ENCODE results near the gene PIP4K2A.
"Not testable (repeated sequence)": the region's sequence is repeated elsewhere in the genome, so short reads cannot be mapped to it uniquely, and the experiment has no call there.

Gene PIP4K2A

DNA sequence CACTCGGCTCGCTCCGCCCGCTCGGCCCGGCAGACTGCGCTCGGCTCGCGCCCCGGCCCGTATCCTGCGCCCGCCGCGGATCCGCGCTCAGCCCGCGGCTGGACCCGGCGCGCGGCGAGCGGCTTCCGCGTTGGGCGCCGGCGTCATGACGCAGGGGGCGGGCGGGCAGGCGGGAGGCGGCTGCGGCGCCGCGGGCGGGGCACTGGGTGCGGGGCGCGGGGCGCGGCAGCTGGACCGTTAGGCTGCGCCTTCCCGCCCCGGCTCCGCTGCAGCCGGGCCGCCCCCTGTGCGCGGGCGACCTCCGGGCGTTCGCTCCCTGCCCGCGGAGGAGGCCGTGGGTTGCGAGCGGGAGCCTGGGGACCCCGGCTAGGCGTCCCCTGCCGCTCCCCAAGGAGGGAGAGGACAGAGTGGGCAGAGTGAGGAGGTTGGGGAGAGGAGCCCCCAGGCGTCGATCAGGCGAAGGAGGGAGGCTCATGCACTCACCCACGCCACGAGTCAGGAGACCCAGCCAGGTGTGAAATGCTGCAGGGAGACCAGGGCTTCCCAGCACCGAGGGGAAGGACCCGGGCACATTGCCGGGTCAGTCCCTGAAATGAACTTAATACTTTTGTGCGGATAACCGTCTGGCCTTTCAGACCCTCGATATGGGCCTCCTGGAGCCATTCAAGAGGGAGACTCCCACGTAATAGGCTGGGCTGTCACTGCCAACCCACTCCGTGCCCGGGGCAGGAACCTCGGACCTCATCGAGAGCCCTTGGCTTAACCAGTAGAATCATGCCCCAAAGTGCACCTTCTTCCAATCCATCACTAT, at the start of gene PIP4K2A:
Gene PIP4K2A, minus strand, starts transcription at position 100 of the 811 bp plus-strand sequence. CDS start 252 bp downstream, outside the sequence.
- DNase-seq, result peak; percentile 18

DNA sequence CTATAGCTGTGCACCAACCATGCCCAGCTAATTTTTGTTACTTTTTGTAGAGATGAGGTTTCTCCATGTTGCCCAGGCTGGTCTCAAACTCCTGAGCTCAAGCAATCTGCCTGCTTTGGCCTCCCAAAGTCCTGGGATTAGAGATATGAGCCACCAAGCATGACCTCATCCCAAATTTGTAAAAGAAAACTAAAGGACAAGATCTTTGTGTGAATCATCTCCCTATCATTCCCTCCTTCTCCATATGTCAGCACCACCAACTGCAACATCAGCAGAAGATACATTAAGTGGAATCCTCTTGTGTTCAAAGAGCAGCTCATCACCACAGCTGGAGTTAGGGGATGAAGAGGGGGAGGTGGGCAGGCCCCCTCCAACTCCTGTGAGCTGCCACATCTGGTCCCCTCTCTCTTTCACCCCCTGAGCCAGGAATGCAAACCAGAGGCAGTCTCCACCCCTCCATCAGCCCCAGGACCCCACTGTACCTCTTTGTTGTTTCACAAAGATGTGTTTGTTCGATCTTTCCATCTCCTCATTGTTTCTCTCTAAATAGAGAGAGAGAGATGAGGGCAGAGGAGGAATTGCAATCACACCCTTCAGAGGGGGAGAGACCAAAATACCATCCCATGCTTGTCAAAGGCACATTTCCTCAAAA, 47.3 kb upstream of the PIP4K2A start:
- DNase-seq, result no peak

DNA sequence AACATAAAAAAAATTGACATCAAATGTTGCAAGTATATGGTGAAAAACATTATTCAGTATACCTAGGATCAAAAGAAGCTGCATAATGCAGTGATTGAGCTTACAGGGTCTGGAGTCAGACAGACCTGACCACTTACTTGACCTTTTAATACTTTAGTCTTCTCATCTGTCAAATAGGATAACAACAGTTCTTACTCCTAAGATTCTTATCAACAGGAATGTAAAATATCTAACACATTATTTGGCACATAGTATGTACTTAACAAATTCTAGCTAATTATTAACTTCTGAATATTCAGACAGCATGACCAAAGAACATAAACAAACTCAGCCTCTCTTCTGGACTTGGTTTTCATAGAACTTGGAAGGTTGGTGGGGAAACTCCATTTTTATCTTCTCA, 45.6 kb upstream of the PIP4K2A start:
- DNase-seq, result no peak

DNA sequence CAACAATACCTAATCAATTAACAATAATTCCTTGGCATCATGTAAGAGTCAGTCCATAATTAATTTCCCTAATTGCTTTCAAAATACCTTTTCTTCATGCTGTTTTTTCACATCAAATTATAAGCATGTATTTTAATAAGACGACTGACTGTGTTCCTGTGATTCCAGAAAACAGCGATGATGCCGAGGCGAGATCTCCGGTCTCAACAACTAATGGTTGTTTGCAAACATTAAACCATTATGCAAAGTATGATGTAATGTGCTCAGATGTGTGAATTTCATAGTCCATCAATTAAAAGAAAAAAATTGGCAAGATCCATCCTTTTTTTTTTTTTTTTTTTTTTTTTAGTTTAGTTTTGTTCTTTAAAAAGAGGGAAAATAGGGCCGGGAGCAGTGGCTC, 44.5 kb upstream of the PIP4K2A start:
- DNase-seq, result no peak

DNA sequence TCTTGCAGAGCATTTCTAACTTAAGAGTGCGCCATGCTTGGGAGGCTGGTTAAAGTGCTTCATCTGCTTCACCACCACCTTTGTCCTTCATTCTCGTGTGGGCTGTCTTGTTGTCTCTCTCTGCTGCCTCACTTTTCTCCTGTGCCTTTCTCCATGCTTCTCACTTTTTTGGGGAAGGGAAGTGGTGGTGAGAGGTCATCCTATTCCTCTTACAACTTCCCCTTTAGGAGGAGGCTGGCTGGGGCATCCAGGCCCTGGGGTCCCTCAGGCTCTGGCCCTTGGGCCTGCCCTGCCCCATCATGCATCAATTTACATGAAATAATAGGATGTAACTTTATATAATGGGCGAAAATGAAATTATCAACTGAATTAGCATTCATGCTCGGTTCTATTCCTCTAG, 39.9 kb upstream of the PIP4K2A start:
- DNase-seq, result no peak

DNA sequence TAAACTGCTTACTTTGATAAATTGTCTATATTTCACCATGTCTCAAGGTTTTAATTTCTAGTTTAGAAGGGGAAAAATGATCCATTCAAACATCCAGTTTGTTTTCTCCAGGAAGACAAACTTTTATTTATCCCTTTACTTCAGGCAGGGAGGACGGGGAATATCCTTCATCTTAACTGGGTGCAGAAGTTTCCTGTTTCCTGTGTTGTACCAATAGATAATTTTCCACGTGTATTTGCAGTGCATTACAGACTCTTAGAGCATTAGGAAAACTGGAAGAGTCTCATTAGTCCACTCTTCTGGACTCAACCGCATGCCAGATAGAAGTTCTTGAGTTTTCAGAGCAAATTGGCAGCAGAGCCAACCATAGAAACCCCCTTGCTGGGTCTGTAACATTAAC, 39.4 kb upstream of the PIP4K2A start:
- DNase-seq, result no peak

DNA sequence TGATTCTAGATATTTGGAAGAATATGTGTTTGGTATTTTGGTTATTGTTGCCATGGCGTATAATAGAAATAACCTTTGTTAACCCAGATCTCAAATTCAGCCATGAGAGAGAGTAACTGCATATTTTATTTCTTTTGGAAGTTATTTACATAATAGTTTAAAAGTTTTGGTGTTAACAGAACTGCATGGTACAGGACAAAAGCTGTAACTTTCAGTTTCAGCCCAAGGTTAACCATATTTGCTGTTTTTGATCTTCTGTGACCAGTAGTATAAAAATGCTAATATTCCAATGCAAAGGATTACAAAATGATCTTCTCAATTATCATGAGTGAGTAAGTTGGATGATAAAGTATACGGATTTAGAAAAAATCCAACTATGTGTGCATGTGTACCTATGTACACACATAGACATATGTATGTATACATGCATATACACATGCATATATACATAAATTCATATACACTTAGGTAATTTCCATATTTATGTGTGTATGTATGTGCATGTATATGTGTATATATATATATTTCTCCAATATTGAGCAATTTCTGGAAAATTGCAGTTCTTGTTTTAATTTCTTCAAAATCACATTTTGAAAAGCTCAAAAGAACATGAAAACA, 38.0 kb upstream of the PIP4K2A start:
- no peak for DNase-seq

DNA sequence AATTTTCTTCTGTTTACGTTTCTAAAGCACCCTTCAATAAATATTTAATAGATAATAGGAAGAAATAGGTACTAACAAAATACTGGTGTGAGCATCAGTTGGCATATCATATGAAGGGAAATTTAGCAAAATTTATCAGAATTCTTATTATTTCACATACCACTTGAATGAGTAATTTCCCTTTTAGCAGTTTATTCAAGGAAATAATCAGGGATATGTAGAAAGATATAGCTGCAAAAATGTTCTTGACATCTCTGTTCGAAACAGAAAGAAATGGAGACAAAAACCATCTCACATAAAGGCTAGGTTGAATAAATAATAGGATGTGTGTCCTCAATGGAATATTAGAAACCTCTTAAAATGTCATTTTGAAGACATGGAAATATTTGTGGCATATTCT, 35.8 kb upstream of the PIP4K2A start:
- DNase-seq, result no peak

DNA sequence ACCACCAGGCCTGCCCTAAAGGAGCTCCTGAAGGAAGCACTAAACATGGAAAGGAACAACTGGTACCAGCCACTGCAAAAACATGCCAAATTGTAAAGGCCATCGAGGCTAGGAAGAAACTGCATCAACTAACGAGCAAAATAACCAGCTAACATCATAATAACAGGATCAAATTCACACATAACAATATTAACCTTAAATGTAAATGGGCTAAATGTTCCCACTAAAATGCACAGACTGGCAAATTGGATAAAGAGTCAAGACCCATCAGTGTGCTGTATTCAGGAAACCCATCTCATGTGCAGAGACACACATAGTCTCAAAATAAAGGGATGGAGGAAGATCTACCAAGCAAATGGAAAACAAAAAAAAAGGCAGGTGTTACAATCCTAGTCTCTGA, 30.5 kb upstream of the PIP4K2A start:
- not testable (repeated sequence) for DNase-seq

DNA sequence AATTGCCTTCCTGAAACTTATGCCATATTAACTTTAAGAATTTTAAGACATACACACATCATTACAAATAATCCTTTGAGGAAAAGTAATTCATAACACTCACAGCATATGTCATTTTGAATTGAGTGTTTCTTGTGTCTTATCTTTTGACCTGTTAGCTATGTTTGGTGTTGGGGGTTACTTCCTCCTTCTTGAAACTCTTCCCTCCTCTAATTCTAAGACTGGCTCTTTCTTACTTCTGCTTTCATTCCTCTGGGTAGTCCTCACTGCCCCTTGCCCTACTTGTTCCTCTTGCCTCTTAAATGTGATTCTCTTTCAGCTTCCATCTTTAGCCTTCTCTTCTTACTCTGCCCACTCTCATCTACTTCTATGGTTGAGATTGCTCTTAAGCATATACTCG, 28.3 kb upstream of the PIP4K2A start:
- DNase-seq, result no peak

DNA sequence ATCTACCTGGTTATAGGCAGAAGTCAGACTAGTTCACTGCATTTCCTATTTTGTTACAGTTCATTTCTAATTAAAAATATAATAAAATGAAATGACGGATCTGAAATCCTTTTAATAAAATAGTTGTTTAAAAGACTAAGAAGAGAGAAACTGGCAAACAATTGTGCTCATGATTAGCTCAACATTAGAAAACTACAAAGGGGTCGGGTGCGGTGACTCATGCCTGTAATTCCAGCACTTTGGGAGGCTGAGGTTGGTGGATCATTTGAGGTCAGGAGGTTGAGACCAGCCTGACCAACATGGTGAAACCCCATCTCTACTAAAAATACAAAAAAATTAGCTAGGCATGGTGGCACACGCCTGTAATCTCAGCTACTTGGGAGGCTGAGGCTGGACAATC, 27.3 kb upstream of the PIP4K2A start:
- not testable (repeated sequence) for DNase-seq

DNA sequence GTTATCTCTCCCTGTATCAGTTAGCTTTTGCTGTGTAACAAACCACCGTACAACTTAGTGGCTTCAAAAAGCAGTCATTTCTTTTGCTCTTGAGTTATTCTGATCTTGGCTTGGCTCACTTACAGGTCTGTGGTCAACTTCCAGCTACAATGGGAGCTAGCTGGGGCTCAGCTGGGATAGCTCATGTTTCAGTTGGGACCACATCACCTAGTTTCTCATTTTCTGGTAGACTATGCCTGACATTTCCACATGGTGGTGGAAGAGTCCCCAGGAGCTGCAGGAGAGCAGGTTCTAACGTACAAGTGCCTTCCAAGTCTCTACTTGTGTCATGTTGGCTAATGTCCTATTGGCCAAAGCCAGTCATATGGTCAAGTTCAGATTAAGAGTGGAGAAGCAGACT, 25.8 kb upstream of the PIP4K2A start:
- DNase-seq, result no peak

DNA sequence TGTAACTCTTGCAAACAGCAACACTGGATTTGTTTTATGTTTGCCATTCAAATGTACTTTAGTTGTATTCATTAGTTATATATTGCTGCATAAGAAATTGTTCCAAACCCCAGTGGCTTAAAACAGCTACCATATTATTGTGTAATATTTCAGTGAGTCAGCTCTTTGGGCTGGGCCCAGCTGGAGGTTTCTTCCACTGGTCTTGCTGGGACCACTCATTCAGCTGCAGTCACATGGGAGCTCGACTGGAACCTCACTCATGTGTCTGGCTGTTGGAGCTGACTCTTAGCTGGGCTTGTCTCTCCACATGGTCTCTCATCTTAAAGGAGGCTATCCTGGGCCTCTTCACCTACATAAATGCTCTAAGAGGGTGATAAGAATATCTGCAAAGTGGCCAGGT, 23.2 kb upstream of the PIP4K2A start:
- no peak for DNase-seq

DNA sequence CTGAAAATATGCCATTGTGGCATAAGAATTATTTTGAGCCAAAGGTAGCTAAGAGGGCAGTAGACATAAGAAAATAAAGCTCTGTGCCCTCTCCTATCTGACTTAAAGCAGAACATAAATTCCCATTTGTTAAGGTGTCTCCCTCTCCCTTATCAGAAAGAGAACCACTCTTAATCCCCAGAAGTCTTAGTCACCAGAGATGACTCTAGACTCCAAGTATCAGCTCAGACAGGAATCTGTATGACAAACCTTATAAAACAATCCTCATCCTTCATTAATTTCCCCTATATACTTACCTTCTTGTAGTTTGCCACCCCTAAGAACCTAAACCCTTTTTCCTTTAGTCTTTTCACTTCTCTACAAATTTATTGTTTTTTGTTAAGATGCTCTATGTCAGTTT, 21.8 kb upstream of the PIP4K2A start:
- DNase-seq, result no peak

DNA sequence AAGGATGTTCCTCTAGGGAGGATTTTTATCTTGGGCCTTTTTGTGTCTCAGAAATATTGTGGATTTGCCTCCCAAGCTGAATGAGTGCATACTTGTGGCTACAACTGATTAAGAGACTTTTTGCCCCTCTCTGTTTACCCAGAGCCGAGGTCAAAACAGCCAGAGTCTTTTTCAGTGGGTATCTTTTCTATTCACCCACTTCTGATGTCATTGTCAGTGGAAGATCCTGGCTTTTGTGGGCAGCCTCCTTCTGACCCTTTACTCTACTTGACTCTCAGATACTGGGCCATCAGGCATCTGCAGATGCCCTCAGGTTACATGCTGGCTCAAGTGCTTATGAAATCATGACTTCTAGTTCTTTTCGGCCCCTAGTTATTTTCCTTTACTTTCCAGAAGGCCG, 19.6 kb upstream of the PIP4K2A start:
- DNase-seq, result no peak

DNA sequence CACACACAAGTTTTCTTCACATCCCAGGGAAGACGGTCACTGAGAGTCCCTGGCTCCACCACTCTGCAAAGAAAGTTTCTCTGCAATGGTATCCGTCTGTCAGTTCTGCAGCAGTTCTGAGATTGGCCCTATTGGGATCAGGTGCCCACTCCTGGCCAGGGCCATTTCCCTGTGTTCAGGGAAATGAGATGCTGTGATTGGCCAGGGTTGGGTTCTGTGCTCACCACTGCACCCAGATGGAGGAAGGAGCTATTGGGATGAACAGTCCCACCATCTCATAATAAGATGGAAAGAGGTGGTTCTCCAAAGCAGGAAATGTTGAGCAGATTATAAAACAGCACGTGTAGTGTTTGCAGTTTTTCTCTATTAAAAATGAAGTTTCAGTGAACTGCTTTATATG, 13.3 kb upstream of the PIP4K2A start:
- no peak for DNase-seq

DNA sequence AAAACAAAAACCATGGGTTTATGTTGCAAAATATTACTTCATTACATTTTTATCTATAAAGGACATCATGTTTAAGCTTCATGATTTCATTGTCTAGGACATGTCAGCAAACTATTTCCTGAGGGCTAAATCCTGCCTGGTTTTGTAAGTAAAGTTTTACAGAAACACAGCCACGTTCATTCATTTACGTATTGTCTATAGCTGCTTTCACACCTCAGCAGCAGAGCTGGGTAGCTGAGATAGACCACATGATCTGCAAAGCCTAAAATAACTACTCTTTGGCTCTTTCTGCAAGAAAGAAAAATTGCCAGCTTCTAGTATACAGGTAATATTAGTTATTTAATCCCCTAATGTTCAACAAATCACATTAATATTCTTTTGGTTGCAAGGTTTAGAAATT, 12.7 kb upstream of the PIP4K2A start:
- DNase-seq, result no peak

DNA sequence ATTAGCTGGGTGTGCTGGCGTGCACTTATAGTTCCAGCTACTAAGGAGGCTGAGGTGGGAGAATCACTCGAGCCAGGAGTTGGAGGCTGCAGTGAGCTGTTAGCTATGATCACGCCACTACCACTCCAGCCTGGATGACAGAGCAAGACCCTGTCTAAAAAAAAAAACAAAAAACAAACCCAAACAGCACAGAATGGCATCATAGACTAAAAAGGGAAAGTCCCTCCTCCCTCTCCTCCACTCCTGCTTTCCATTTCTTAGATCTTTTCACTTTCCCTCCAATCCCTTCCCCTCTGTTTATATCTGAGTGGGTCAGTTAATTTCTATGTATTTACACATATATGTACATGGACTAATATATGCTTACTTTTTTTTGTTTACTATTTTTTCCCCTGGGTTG, 10.4 kb upstream of the PIP4K2A start:
- no peak for DNase-seq

DNA sequence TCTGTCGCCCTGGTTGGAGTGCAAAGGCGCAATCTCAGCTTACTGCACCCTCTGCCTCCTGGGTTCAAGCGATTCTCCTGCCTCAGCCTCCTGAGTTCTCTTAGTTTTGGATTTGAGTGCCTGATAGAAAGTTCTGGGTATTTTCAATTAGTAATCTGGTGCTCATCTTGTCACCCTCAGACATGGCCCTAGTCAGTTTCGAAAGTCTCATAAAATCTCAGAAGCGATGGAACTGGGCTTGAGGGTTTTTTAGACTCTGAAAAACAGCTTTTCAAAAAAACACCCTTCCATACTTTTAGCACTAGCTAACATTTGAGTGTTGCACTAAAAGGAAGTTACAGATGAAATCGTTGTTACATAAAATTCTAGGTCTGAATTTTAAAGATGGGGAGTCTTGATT, 9.4 kb upstream of the PIP4K2A start:
- no peak for DNase-seq

DNA sequence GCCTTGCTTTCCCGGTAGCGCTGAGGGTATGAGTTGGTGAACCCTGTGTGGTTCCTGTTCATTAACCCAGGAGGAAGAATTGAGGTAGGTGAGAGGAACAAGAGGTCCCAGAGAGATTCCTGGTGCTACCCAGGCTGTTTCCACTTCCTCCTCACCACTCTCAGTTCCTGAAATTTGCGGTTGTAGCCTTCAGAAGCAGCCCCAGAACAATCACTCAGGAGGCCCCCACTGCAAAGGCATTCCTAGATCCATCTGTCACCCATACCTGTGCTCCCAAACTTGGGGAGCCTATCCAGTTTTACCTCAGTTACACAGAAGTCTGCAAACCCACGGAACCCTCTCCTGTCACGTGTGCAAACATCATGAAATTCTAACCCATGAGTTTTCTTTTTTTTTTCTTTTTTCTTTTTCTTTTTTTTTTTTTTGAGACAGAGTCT, 9.0 kb upstream of the PIP4K2A start:
- no peak for DNase-seq

DNA sequence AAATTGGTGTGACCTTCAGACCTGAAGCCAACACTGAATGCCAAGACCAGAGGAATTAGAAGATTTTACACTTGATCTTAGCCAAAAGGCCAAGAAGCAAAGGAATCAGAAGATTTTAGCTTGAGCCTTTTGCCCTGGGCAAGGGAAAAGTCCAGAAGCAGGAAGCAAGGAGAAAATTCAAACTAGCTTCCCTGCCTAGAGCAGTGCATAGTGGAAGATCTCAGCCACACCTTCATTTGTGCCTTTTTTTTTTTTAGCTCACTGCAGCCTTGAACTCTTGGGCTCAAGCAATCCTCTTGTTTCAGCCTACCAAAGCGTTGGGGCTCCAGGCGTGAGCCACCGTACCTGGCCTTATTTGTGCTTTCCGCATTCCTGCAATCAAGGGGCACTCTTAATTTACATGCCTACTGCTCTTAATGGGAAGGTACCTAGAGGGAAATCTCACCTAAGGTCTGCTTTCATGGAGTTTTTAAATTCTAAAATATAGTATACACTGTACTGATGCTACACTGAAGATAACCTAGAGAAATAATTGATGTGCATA, 8.3 kb upstream of the PIP4K2A start:
- DNase-seq, result no peak

DNA sequence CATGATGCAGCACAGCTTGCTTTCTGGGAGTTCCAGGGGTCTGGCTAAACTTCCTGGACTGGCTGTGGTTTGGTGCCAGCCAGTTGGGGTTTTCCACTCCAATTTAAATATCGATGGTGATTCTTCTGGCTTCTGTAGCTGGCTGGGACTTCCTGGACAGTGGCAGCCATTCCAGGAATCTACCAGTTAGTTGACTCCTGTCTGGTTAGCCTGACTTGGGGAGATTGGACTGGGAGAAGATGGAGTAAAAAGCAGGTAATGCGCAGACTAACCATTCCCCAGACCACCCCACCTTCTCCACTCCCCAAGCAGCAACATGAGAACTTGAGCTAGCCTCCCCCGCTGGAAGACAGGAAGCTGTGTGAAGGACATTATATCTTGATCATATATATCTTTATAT, 6.3 kb upstream of the PIP4K2A start:
- DNase-seq, result no peak

DNA sequence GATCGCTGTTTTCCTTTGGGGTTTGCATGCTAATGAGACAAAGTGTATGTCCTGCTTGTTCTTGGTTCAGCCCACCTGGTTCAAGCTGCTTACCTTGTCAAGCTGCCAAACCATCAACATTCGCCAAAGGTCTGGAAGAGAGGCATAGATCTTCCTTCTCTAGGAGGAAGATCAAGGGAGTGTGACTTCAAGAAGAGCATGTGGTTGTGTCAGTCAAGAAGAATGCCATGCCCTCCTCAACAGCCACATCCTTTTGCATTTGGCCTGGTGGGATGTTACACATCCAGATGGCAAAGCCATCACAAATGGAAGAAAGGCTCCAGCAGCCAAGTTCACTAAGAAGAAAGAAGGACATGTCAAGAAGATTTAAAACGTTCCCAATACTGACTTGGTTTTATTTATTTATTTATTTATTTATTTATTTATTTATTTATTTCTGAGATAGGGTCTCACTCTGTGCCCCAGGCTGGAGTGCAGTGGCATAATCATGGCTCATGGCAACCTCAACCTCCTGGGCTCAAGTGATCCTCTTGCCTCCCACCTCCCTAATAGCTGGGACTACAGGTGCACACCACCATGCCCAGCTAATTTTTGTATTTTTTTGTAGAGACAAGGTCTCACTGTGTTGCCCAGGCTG, 5.1 kb upstream of the PIP4K2A start:
- DNase-seq, result no peak

Data from NCI-H510A (cell line).